NOMO-1 treated with DMSO at 0.1 percent for 48 hours (cell line): ENCODE measurements around the gene SYT8.

Experiments used
- DNase-seq: peaks from one replicate; lab custom pipeline; 2025; ENCODE audit not compliant: unreplicated experiment; lab: John Stamatoyannopoulos, UW

SYT8 gene

GRCh38 chr11:1844221-1845094 is 9.7 kb downstream of the SYT8 start:
- peak; percentile 24 for DNase-seq

GRCh38 chr11:1845095-1845429 is 10.3 kb downstream of the SYT8 start:
- DNase-seq: no peak

GRCh38 chr11:1845561-1846452 is 11.0 kb downstream of the SYT8 start:
- no peak for DNase-seq

- DNase-seq: no peak
Measured at GRCh38 chr11:1846453-1846932, 11.7 kb downstream of the SYT8 start.

- DNase-seq: no peak
Measured at GRCh38 chr11:1847006-1847735, 12.4 kb downstream of the SYT8 start.

- DNase-seq: no peak
Measured at GRCh38 chr11:1847926-1848639, 13.3 kb downstream of the SYT8 start.

- DNase-seq: no peak
Measured at GRCh38 chr11:1848640-1849430, 14.0 kb downstream of the SYT8 start.

GRCh38 chr11:1851468-1852180 is 16.8 kb downstream of the SYT8 start:
- no peak for DNase-seq

GRCh38 chr11:1852271-1852876 is 17.6 kb downstream of the SYT8 start:
- DNase-seq: no peak

- peak; percentile 89 for DNase-seq
Measured at GRCh38 chr11:1852877-1853276, 18.1 kb downstream of the SYT8 start, which contains the start of gene LSP1. TSS of gene LSP1 (plus strand) at chr11:1853084. CDS start at chr11:1853145, 61 bp downstream.

GRCh38 chr11:1853376-1854131 is 18.8 kb downstream of the SYT8 start:
- no peak for DNase-seq

GRCh38 chr11:1854132-1854948 is 19.6 kb downstream of the SYT8 start:
- no peak for DNase-seq

GRCh38 chr11:1854949-1855885 is 20.4 kb downstream of the SYT8 start:
- DNase-seq: no peak

GRCh38 chr11:1855886-1856265 is 21.1 kb downstream of the SYT8 start:
- no peak for DNase-seq

- DNase-seq: no peak
Measured at GRCh38 chr11:1856306-1857005, 21.7 kb downstream of the SYT8 start.
